ENCODE data around the gene THSD7A.
A peak's percentile ranks its signal among the peaks of the same experiment; 100 is the strongest.

THSD7A gene

DNA sequence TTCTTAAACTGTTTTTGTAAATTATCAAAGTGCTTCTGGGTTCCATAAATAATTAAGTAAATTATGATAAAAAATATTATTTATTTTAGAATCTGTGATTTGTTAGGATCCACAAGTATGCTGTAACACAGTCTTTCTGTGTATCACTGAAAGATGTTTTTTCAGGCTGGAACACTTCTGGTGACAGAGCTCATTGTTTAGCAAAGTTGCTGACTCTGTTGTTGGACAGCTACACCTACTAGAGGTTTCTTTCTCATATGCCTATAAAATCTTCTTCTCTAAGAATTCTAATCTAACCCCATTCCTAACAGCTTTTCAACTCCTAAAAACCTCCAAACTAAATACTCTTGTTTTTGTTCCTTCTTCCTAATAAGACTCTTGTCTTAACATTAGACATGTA lies 176.8 kb downstream of the THSD7A start:
- DNase-seq (ENCODE audit: low read depth) = no peak
- TF ChIP-seq, protein P1, sequence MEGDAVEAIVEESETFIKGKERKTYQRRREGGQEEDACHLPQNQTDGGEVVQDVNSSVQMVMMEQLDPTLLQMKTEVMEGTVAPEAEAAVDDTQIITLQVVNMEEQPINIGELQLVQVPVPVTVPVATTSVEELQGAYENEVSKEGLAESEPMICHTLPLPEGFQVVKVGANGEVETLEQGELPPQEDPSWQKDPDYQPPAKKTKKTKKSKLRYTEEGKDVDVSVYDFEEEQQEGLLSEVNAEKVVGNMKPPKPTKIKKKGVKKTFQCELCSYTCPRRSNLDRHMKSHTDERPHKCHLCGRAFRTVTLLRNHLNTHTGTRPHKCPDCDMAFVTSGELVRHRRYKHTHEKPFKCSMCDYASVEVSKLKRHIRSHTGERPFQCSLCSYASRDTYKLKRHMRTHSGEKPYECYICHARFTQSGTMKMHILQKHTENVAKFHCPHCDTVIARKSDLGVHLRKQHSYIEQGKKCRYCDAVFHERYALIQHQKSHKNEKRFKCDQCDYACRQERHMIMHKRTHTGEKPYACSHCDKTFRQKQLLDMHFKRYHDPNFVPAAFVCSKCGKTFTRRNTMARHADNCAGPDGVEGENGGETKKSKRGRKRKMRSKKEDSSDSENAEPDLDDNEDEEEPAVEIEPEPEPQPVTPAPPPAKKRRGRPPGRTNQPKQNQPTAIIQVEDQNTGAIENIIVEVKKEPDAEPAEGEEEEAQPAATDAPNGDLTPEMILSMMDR (IDR thresholded peaks at IDR 0.05; ENCODE audit: control insufficient read depth, extremely low read depth, insufficient read depth) = no peak
- no peak overlapping the region for H3K4me3 ChIP-seq (ENCODE audit: low read depth, low read length)

DNA sequence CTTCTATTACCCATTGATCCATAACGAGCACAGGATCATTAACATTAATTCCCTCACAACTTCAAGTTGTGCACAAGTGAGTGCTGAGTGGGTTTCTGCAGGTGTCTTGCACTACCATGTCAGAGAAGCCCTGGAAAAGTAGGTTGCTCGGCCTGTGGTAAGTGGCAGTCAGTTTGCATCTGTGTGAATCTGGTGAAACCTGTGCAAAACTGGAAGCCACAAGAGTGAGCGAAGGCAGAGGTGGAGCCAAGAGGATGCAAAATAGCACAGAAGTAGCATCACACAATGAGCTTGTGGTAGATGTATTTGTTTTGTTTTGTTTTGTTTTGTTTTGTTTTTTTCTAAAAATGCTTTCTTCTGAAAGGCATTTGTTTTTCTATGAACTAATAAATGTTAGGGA lies 181.5 kb downstream of the THSD7A start:
- TF ChIP-seq, protein P1 (IDR thresholded peaks at IDR 0.05; ENCODE audit: control insufficient read depth, extremely low read depth, insufficient read depth) = no peak
- no peak overlapping the region for H3K4me3 ChIP-seq (ENCODE audit: low read depth, low read length)
- DNase-seq (ENCODE audit: low read depth) = no peak

DNA sequence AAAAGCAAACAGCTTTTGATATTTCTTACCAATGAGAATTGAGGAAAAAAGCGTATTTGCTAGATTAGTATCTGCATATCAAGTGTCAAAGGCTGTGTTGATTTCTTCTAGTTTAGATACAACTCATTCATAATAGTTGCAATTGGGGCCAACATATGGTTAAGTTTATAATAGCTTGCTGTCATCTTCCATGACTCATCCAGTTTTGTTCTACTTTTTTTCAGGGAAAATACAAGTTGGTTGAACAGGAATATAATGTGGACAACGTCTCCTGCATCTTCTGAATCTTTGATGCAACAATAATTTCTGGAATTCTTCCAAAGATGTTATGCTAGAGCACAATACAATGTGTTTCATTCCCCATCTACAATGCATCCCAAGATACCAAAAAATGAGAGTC lies 182.0 kb downstream of the THSD7A start:
- no peak overlapping the region for H3K4me3 ChIP-seq (ENCODE audit: low read depth, low read length)
- TF ChIP-seq, protein P1 (IDR thresholded peaks at IDR 0.05; ENCODE audit: control insufficient read depth, extremely low read depth, insufficient read depth) = no peak
- no peak for DNase-seq (ENCODE audit: low read depth)

DNA sequence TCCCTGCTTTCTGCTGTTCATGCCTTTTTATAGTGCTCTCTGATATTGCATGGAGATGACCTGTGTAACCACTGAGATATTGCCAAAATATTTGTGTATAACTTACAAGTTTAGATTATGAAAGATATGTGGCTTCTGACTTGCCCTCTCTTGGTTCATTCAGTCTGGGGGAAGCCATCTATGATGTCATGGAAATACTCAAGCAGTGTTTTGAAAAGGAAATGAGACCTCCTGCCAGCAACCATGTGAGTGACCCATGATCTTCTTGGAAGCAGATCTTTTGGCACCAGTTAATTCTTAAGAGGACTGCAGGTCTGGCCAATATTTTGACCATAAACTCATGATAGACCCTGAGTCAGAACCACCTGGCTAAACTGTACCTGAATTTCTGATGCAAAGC lies 183.0 kb downstream of the THSD7A start:
- TF ChIP-seq, protein P1 (IDR thresholded peaks at IDR 0.05; ENCODE audit: control insufficient read depth, extremely low read depth, insufficient read depth) = no peak
- no peak overlapping the region for H3K4me3 ChIP-seq (ENCODE audit: low read depth, low read length)
- DNase-seq (ENCODE audit: low read depth) = no peak

DNA sequence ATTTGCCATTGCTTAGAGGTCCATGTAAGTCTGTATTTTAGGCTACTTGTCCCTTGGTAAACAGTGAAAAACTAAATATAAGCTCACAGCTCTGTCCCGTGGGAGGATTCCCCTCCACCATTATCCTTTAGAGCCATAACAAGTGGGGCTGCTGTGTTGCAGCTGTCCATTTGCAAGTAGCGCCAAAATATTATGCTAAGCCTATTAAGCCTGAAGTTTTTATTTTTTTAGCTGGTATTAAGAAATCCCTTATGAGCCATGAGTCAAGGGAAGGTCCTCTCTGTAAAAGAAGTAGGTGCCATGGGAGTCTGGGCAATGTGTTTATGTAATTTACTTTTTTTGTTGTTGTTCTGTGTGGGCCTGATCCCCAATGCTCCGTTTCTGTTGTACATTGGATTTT lies 183.9 kb downstream of the THSD7A start:
- no peak for DNase-seq (ENCODE audit: low read depth)
- TF ChIP-seq, protein P1 (IDR thresholded peaks at IDR 0.05; ENCODE audit: control insufficient read depth, extremely low read depth, insufficient read depth) = no peak
- no peak overlapping the region for H3K4me3 ChIP-seq (ENCODE audit: low read depth, low read length)

DNA sequence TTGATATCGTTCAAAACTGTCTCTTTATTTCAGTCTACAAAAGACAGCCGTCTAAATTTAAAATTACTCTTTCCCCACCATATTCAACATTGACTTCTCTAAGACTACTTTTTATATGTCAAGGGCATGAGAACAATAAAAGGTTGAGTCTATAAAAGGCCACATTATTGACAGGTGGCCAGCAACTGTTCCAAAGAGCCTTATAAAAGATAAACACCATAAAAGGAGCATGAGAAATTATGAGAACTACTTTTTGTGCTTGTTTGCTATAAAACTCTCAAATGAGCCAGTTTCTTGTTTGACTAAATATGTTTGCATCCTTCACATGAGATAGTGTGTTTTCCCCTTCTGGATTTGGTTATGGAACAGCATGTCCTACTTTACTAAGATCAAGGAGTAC lies 189.2 kb downstream of the THSD7A start:
- TF ChIP-seq, protein P1 (IDR thresholded peaks at IDR 0.05; ENCODE audit: control insufficient read depth, extremely low read depth, insufficient read depth) = no peak
- H3K4me3 ChIP-seq (ENCODE audit: low read depth, low read length) = no peak overlapping the region

DNA sequence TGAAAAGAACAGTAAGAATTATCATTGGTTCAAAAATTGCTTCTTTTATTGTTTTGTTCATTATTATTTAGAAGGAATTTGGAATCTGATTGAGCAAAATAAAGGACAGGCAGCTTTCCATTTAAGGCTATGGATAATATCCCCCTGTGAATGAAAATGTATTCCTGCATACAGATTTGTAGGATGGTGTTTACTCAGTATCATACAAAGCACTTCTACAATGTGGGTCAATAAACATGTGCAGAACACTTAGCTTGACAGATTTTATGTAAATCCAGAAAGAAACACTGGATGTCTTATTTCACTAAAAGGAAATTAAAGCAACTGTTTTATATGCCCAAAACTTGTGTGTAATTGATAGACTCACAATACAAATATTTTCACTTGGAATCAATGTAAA lies 189.7 kb downstream of the THSD7A start:
- TF ChIP-seq, protein P1 (IDR thresholded peaks at IDR 0.05; ENCODE audit: control insufficient read depth, extremely low read depth, insufficient read depth) = no peak
- H3K4me3 ChIP-seq (ENCODE audit: low read depth, low read length) = no peak overlapping the region
- DNase-seq (ENCODE audit: low read depth) = no peak

More for the DNA sequence above, 189.2 kb downstream of the THSD7A start:
- DNase-seq (ENCODE audit: low read depth) = peak; percentile 97

Data from LNCaP clone FGC (cell line).